Colonic mucosa (tissue), 4 donors: ENCODE results near the gene PPT1. TPM values are rescaled to one million over a fixed set of nuclear protein-coding genes. Genes with fewer than 3 reads are reported as not detected.

Source experiments
- DNase-seq: peaks from one replicate; pipeline ENCODE4 v3.0.0-alpha.2; 2020
- H3K27ac ChIP-seq: fragments of 200-600 bp; one replicate; pipeline ENCODE4 v1.8.0; 2021
- H3K27me3 ChIP-seq: fragments of 200-600 bp; one replicate; pipeline ENCODE4 v1.8.0; 2021
- H3K36me3 ChIP-seq: fragments of 200-600 bp; one replicate; pipeline ENCODE4 v1.8.0; 2021
- H3K4me1 ChIP-seq: fragments of 200-600 bp; one replicate; pipeline ENCODE4 v1.8.0; 2021; ENCODE audit warnings: mild to moderate bottlenecking
- H3K4me3 ChIP-seq: fragments of 200-600 bp; one replicate; pipeline ENCODE4 v1.8.0; 2021
- H3K9ac ChIP-seq, 2 donors: one replicate each; pipeline ENCODE4 v1.7.0; 2013; ENCODE audit warnings: control low read depth in 2 of 2, low read depth in 2 of 2, low read length in 2 of 2
- H3K9me3 ChIP-seq: fragments of 200-600 bp; one replicate; pipeline ENCODE4 v1.8.0; 2021
- CTCF ChIP-seq: fragments of 200-600 bp; IDR thresholded peaks from one replicate; pipeline ENCODE4 v1.8.0; 2022; ENCODE audit warnings: antibody characterized with exemption, mild to moderate bottlenecking
- intact Hi-C: fragments of 100-400 bp; cut with DNase I; formaldehyde crosslinking; loops from one replicate; pipeline ENCODE4 v1.14.1; 2022
- total RNA-seq, 2 donors: library from RNA; stranded (reverse); fragmentation: NEBNext Ultra II Directional in 1 of 2; extraction: Animal tissue kit (Norgen Biotek cat#: 25700) in 1 of 2; gene quantifications; one replicate each; pipeline ENCODE4 v1.2.1, GENCODE V29; 2021
- donor health status: healthy.
- donor health status: DM: no; HTN: no; CAD: no.
- donor health status: DM: no; HTN: no; CAD: no.

Gene PPT1
- total RNA-seq, 2 donors from 2014 or later = 25.7 to 37.7 TPM

DNA sequence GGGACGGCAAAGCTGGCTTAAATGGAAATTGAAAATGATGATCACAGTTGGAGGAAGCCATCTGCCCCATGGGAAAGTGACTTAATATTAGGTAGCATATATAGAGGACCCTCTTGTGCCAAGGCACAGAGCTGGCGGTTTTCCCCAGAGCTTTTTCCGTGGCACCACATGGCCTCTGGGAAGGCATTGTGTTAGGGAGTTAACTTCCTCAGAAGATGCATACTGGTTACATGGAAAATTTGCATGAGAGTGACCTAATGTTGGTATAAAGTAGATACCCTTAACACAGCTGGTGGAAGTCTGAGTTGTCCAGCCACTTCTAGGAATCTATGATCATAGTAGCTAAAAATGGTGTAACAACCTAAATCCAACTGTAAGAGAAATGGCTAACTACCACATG lies 29.2 kb downstream of the PPT1 start:
- TF ChIP-seq CTCF = no peak
- no peak for DNase-seq
- Histone ChIP-seq H3K9me3 (no peaks in the 10 kb centered on the region), H3K36me3 (peaks cover 46% of the 10 kb centered on the region), H3K9ac (no peak overlapping the region), H3K27ac (no peak overlapping the region), H3K4me3 (no peak overlapping the region), H3K27me3 (no peaks in the 10 kb centered on the region), H3K4me1 (no peaks in the 10 kb centered on the region)
- intact Hi-C loops = no loop called here

GRCh38 chr1:40067023-40067422 lies 30.0 kb downstream of the PPT1 start:
- no peak overlapping the region for H3K27ac ChIP-seq
- DNase-seq = no peak

DNA sequence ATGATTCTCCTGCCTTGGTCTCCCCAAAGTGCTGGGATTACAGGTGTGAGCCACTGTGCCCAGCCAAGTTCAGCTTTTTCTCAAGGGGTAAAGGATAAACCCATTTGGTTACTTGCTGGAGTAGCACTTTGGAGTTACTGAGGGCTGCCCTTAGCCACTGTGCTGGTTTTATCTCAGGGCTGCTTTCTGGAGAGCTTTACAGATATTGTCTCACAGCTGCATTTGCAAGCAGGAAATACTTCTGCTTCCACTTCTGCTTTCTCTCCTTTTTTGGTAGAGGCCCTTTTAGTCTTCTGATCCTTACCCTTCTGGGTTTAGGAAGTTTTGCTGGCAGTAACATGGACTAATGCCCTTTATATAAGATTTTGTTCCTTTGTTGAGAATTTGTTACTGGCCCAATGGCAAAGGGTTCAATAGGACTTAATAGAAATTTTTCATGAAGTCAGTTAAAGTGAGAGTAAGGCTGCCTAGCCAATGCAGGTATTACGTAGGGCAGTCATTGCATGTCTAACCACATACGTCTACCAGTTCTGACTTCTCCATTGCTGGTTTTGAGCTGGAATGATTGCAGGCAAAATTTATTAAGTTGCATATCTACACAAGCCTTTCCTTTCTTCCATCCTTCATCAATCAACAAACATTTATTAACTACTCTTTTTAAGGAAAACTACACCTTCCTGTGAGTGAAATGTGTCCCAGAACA lies 32.1 kb downstream of the PPT1 start:
- Histone ChIP-seq H3K4me1 (peaks cover under 1% of the 10 kb centered on the region), H3K27me3 (no peaks in the 10 kb centered on the region), H3K36me3 (peaks cover 43% of the 10 kb centered on the region), H3K27ac (peak overlapping the region; percentile 45), H3K9me3 (no peaks in the 10 kb centered on the region), H3K4me3 (no peak overlapping the region), H3K9ac (no peak overlapping the region)
- no peak for TF ChIP-seq CTCF
- DNase-seq = no peak
- intact Hi-C loops = no loop called here

More at GRCh38 chr1:40067023-40067422, 30.0 kb downstream of the PPT1 start:
- Histone ChIP-seq H3K27me3 (no peaks in the 10 kb centered on the region), H3K4me3 (no peak overlapping the region), H3K9ac (no peak overlapping the region), H3K9me3 (no peaks in the 10 kb centered on the region), H3K4me1 (no peaks in the 10 kb centered on the region), H3K36me3 (peaks cover 52% of the 10 kb centered on the region)
- intact Hi-C loops = no loop called here
- no peak for TF ChIP-seq CTCF

GRCh38 chr1:40059960-40060750 lies 36.9 kb downstream of the PPT1 start:
- intact Hi-C loops = no loop called here
- Histone ChIP-seq H3K36me3 (peaks cover 28% of the 10 kb centered on the region), H3K9ac (peak overlapping the region; percentile 14 to 66), H3K4me3 (no peak overlapping the region), H3K27me3 (no peaks in the 10 kb centered on the region), H3K4me1 (peaks cover 27% of the 10 kb centered on the region), H3K27ac (peak overlapping the region; percentile 85), H3K9me3 (no peaks in the 10 kb centered on the region)
- no peak for TF ChIP-seq CTCF
- DNase-seq = no peak

DNA sequence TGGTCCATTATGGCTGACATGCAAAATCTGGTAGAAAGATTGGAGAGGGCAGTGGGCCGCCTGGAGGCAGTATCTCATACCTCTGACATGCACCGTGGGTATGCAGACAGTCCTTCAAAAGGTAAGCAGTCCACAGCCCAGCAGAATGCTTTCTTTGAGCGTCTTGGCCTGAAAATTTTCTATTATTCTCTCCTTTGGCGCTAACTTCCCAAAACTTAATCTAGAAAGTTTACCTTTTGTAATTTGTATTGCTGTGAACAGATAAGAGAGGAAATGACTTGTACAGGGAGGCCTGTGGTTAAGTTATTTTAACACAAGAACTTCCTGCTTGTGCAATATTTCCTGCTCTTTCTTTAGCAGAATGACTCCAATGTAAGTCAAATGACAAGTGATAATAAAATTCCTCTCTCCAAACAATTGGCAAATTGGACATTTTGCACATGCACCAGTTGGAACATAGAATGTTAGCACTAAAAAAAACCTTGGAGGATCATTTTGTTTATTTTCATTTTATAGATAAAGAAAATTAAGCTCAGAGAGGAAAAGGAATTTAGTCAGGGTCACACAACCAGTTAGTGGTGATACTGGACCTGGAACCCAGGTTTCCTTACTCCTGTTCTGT lies 37.6 kb downstream of the PPT1 start:
- Histone ChIP-seq H3K4me1 (peaks cover 27% of the 10 kb centered on the region), H3K9me3 (no peaks in the 10 kb centered on the region), H3K27ac (peak overlapping the region; percentile 85), H3K36me3 (peaks cover 23% of the 10 kb centered on the region), H3K27me3 (no peaks in the 10 kb centered on the region), H3K4me3 (no peak overlapping the region), H3K9ac (peak overlapping the region in 1 of 2 donors; percentile 66)
- no peak for TF ChIP-seq CTCF
- no peak for DNase-seq
- intact Hi-C loops = no loop called here
